DND-41 (cell line): ENCODE data around the gene BCL2L2.

Source experiments
- ATAC-seq: fragments of 200-7000 bp; cut with Tn5 transposase; 3 replicates; pipeline ENCODE4 v1.9.1; 2021; ENCODE audit warnings: low read depth; ENCODE audit not compliant: insufficient read depth
- DNase-seq: peaks from one replicate; pipeline ENCODE4 v3.0.0-alpha.2; 2020
- H2AFZ ChIP-seq: 2 replicates; pipeline ENCODE4 v1.6.0; 2012; ENCODE audit warnings: low read depth, low read length
- H3K27ac ChIP-seq: 2 replicates; pipeline ENCODE4 v1.5.1; 2012; ENCODE audit warnings: low read length, inconsistent platforms
- H3K27me3 ChIP-seq: fragments of 200-600 bp; sonication (generic); 2 replicates; pipeline ENCODE4 v1.6.0; 2012; ENCODE audit warnings: low read length, mild to moderate bottlenecking, inconsistent platforms; ENCODE audit not compliant: insufficient read depth, poor library complexity
- H3K36me3 ChIP-seq: 2 replicates; pipeline ENCODE4 v1.5.1; 2012; ENCODE audit warnings: low read length, inconsistent platforms; ENCODE audit not compliant: insufficient read depth
- H3K4me1 ChIP-seq: 2 replicates; pipeline ENCODE4 v1.5.1; 2012; ENCODE audit warnings: mild to moderate bottlenecking, low read length; ENCODE audit not compliant: insufficient read depth
- H3K4me2 ChIP-seq: 2 replicates; pipeline ENCODE4 v1.6.0; 2012; ENCODE audit warnings: mild to moderate bottlenecking, moderate library complexity, low read length, inconsistent platforms; ENCODE audit not compliant: insufficient read depth
- H3K4me3 ChIP-seq, 2 experiments: fragments of 200-600 bp in 1 of 2; shearing (Covaris generic) in 1 of 2; 2 replicates each; pipeline ENCODE4 v1.5.1; 2012 to 2016; ENCODE audit warnings: inconsistent platforms in 2 of 2, low read length in 2 of 2, mild to moderate bottlenecking in 2 of 2, low read depth in 1 of 2, moderate library complexity in 1 of 2
- H3K79me2 ChIP-seq: 2 replicates; pipeline ENCODE4 v1.6.0; 2012; ENCODE audit warnings: low read length, inconsistent platforms; ENCODE audit not compliant: insufficient read depth
- H3K9ac ChIP-seq: 2 replicates; pipeline ENCODE4 v1.6.0; 2012; ENCODE audit warnings: low read depth, mild to moderate bottlenecking, inconsistent platforms, low read length, moderate library complexity
- H3K9me3 ChIP-seq: 2 replicates; pipeline ENCODE4 v1.5.1; 2012; ENCODE audit warnings: low read length, moderate library complexity, mild to moderate bottlenecking, inconsistent platforms; ENCODE audit not compliant: insufficient read depth, severe bottlenecking
- H4K20me1 ChIP-seq: 2 replicates; pipeline ENCODE4 v1.6.0; 2012; ENCODE audit warnings: low read length; ENCODE audit not compliant: insufficient read depth
- CTCF ChIP-seq: IDR thresholded peaks from 2 replicates; pipeline ENCODE4 v1.5.1; 2012; ENCODE audit warnings: borderline replicate concordance, low read length, moderate library complexity, mild to moderate bottlenecking; ENCODE audit not compliant: poor library complexity, severe bottlenecking; ENCODE audit errors: extremely low read depth
- EZH2 ChIP-seq: IDR thresholded peaks from 3 replicates; pipeline ENCODE4 v1.6.1; 2012; ENCODE audit warnings: borderline replicate concordance, low read depth, mild to moderate bottlenecking, moderate library complexity, low read length, inconsistent platforms; ENCODE audit not compliant: severe bottlenecking

Gene BCL2L2

GRCh38 chr14:23353433-23353780 is 46.8 kb downstream of the BCL2L2 start:
- no peak overlapping the region for H3K4me3 ChIP-seq
- no peaks in the 10 kb centered on the region for H3K79me2 ChIP-seq
- H3K36me3 ChIP-seq: no peaks in the 10 kb centered on the region
- TF ChIP-seq CTCF: no peak
- no peak for TF ChIP-seq EZH2
- DNase-seq (no peak), ATAC-seq (no peak)
- no peaks in the 10 kb centered on the region for H4K20me1 ChIP-seq
- H2AFZ ChIP-seq: no peak overlapping the region
- H3K9me3 ChIP-seq: no peaks in the 10 kb centered on the region
- peaks cover 47% of the 10 kb centered on the region for H3K27me3 ChIP-seq
- H3K27ac ChIP-seq: no peak overlapping the region
- H3K4me1 ChIP-seq: no peaks in the 10 kb centered on the region
- no peak overlapping the region for H3K4me2 ChIP-seq
- no peak overlapping the region for H3K9ac ChIP-seq

- 0 out of 2 replicates have a peak, but pooled peaks cover 3% of the 10 kb centered on the region for H4K20me1 ChIP-seq
- no peaks in the 10 kb centered on the region for H3K36me3 ChIP-seq
- ATAC-seq: no peak
- H3K79me2 ChIP-seq: no peaks in the 10 kb centered on the region
- H3K9ac ChIP-seq: no peak overlapping the region
- no peaks in the 10 kb centered on the region for H3K9me3 ChIP-seq
- no peak for TF ChIP-seq EZH2
- no peak for TF ChIP-seq CTCF
- no peak overlapping the region for H2AFZ ChIP-seq
- no peak overlapping the region for H3K27ac ChIP-seq
- H3K4me1 ChIP-seq: no peaks in the 10 kb centered on the region
- H3K4me3 ChIP-seq: no peak overlapping the region
- no peak overlapping the region for H3K4me2 ChIP-seq
- peaks cover 54% of the 10 kb centered on the region for H3K27me3 ChIP-seq
- no peak for DNase-seq
Observed at GRCh38 chr14:23354990-23355389, 48.4 kb downstream of the BCL2L2 start.

GRCh38 chr14:23355871-23356435 is 49.3 kb downstream of the BCL2L2 start:
- Histone ChIP-seq H2AFZ (no peak overlapping the region), H3K36me3 (no peaks in the 10 kb centered on the region), H4K20me1 (0 out of 2 replicates have a peak, but pooled peaks cover 3% of the 10 kb centered on the region), H3K79me2 (no peaks in the 10 kb centered on the region), H3K27ac (no peak overlapping the region), H3K27me3 (peaks cover 54% of the 10 kb centered on the region), H3K9me3 (no peaks in the 10 kb centered on the region), H3K4me3 (no peak overlapping the region), H3K4me2 (no peak overlapping the region), H3K4me1 (no peaks in the 10 kb centered on the region), H3K9ac (no peak overlapping the region)
- TF ChIP-seq EZH2 (no peak), CTCF (no peak)
- no peak for DNase-seq
- ATAC-seq: no peak

GRCh38 chr14:23356662-23357061 is 50.0 kb downstream of the BCL2L2 start:
- Histone ChIP-seq H3K27ac (no peak overlapping the region), H2AFZ (no peak overlapping the region), H3K9ac (no peak overlapping the region), H3K4me3 (no peak overlapping the region), H3K4me1 (no peaks in the 10 kb centered on the region), H3K9me3 (no peaks in the 10 kb centered on the region), H3K36me3 (no peaks in the 10 kb centered on the region), H3K4me2 (no peak overlapping the region), H4K20me1 (0 out of 2 replicates have a peak, but pooled peaks cover 3% of the 10 kb centered on the region), H3K27me3 (peaks cover 54% of the 10 kb centered on the region), H3K79me2 (no peaks in the 10 kb centered on the region)
- DNase-seq (no peak), ATAC-seq (no peak)
- no peak for TF ChIP-seq CTCF
- TF ChIP-seq EZH2: no peak
